ENCODE results near the gene WDR89.

DNA sequence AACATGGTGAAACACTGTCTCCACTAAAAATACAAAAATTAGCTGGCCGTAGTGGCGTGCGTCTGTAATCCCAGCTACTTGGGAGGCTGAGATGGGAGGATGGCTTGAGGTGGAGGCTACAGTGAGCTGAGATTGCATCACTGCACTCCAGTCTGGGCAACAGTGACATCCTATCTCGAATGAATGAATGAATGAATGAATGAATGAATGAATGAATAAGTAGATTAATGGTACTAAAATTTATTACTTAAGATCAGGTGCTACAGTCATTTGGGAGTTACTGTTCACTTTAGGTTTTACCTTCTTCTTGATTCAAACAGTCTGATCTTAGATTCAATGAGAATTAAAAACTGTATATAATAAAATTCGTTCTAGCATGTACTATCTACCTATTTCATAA, 31.6 kb upstream of the WDR89 start:
- no peak for TF ChIP-seq POLR2AphosphoS5 (IDR thresholded peaks at IDR 0.05)
- TF ChIP-seq, protein P1, sequence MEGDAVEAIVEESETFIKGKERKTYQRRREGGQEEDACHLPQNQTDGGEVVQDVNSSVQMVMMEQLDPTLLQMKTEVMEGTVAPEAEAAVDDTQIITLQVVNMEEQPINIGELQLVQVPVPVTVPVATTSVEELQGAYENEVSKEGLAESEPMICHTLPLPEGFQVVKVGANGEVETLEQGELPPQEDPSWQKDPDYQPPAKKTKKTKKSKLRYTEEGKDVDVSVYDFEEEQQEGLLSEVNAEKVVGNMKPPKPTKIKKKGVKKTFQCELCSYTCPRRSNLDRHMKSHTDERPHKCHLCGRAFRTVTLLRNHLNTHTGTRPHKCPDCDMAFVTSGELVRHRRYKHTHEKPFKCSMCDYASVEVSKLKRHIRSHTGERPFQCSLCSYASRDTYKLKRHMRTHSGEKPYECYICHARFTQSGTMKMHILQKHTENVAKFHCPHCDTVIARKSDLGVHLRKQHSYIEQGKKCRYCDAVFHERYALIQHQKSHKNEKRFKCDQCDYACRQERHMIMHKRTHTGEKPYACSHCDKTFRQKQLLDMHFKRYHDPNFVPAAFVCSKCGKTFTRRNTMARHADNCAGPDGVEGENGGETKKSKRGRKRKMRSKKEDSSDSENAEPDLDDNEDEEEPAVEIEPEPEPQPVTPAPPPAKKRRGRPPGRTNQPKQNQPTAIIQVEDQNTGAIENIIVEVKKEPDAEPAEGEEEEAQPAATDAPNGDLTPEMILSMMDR (IDR thresholded peaks at IDR 0.05), result no peak
- no peak for TF ChIP-seq EP300 (IDR thresholded peaks at IDR 0.05)

All from sigmoid colon (tissue), 4 donors.